Hematopoietic multipotent progenitor cell treated with erythropoietin and hydrocortisone succinate and interleukin-3 and kit ligand, for 6 days (in vitro differentiated cells): ENCODE results near the gene SCYL2.

ENCODE experiments used
- DNase-seq: peaks from one replicate; pipeline ENCODE4 v3.0.0-alpha.2; 2015

SCYL2 gene

DNA sequence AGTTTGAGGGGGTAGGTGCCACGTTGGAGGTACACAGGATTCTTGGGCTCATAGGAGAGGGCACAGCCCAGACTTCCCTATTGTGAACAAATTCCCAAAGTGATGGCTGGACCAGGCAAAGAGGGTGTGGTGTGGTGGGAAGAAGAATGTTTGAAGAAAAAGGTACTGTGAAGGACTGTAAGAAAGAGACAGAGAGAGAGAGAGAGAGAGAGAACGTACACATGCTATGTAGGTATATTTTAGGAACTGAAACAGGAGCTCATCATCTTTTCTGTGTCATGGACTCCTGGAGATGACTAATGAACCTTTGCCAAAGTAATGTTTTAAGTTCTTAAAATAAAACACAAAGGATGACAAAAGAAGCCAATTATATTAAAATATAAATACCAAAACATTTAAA, 114.4 kb downstream of the SCYL2 start:
- DNase-seq, result no peak

DNA sequence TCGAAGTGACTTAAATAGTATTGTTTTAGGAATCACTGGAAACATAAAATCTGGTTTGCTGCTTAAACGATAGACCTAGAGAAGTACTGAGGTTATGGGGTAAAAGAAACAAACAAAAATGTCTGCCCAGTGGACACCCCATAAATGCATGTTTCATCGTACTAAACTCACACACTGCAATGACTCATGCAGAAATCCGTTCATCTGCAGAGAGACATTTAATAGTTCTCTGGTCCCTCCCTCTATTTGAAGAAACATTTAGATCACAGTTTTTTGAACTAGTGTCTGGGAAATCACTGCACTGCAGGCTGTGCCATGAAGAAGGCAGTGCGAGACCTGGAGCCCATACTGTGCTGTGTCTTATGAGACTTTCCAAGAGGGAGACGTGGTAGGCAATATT, 115.4 kb downstream of the SCYL2 start:
- no peak for DNase-seq

DNA sequence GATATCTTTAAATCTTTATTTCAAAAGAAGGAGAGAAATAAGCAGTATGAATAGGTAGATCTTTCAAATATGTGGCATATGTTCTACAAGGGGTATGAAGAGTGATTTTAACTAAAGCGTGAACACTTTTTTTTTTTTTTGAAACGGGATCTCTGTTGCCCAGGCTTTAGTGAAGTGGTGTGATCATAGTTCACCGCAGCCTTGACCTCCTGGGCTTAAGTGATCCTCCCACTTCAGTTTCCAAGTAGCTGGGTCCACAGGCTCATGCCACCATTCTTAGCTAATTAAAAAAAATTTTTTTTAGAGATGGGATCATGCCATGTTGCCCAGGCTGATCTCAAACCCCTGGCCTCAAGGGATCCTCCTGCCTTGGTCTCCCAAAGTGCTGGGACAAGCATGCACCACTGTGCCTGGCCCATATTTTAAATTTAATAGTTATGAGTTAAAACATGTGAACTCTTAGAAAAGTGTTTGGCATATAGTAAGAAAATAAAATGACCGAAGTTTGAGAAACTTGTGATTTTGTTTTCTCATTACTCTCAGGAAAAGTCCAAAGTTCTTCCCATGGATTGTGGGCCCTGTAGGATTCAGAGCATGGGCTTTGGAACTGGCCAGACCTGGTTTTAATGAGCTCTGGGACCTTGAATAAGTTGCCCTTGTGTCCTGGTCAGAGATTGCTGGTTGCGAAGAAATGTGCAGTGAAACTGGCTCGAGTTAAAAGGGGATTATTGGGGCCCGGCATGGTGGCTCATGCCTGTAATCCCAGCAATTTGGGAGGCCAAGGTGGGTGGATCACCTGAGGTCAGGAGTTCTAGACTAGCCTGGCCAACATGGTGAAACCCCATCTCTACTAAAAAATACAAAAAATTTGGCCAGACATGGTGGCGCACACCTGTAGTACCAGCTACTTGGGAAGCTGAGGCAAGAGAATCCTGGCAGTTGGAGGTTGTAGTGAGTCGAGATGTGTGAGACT, 116.9 kb downstream of the SCYL2 start:
- no peak for DNase-seq

DNA sequence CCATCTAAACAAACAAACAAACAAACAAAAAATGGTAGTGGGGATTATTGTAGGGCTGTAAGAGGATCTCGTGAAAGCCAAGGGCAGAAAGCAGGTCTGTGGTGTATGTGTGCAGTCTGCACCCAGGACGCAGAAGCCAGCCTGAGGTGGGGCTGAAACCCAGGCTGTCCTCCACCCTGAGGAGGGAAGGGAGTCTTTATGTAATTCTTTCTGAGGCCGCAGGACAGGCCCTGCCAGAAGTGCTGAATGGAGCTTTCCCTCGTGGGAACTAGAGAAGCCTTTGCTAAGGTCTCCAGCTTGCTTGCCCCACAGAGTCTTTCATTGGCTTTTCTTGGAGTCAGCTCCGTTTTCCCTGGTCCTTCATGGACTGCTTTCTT, 117.6 kb downstream of the SCYL2 start:
- DNase-seq, result no peak

DNA sequence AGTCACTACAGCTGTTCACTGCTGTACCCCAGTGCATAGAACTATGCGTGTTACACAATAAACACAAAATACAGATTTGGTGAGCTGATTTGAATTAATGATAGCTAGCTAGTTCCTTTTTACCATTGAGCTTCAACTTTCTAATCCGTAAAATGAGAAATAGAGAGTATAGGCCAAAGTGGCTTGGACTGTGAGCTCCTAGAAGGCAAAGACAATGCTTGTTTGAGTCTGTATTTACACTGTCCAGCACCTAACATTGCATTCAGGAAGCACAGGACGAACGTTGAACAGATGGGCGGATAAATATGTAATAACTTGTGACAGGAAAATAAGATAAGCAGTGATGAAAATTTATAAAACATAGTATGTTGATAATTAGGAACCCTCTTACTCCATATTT, 121.4 kb downstream of the SCYL2 start:
- DNase-seq, result no peak
